ENCODE data around the gene WNK4. TPM values are rescaled to one million over a fixed set of nuclear protein-coding genes. Genes with fewer than 3 reads are reported as not detected.

The WNK4 gene
- total and polyA plus RNA-seq, 9 of the 15 experiments (the other 6 are each of a cell fraction or from before 2014, with no cell fraction given), result 0.32 to 25.8 (median 4.5) TPM

GRCh38 chr17:42743595-42744282 is 36.7 kb upstream of the WNK4 start (continued):
- TF ChIP-seq ZNF395 (CRISPR knock-in tag; IDR thresholded peaks at IDR 0.05) (no peak; the same call in 1 of the 2 replicates), JUNB (CRISPR knock-in tag; conservative IDR thresholded peaks at IDR 0.05) (no peak), PPARD (CRISPR knock-in tag; IDR thresholded peaks at IDR 0.05) (no peak), ETV5 (CRISPR knock-in tag; IDR thresholded peaks at IDR 0.05; ENCODE audit: low read depth) (no peak), ATF3 (IDR thresholded peaks at IDR 0.05) (no peak), ATF3 (CRISPR knock-in tag; conservative IDR thresholded peaks at IDR 0.05) (no peak), ZNF778 (CRISPR knock-in tag; IDR thresholded peaks at IDR 0.05) (no peak), SRSF9 (IDR thresholded peaks at IDR 0.05; ENCODE audit: borderline replicate concordance, low read depth, low read length) (no peak), OTX1 (CRISPR knock-in tag; IDR thresholded peaks at IDR 0.05) (no peak), SRSF1 (IDR thresholded peaks at IDR 0.05; ENCODE audit: low read depth, low read length) (no peak), HES1 (IDR thresholded peaks at IDR 0.05; ENCODE audit: low read depth) (peak; percentile 59; the same call in 1 of the 2 replicates), TFE3 (CRISPR knock-in tag; IDR thresholded peaks at IDR 0.05) (no peak), CREM (IDR thresholded peaks at IDR 0.05; ENCODE audit: low read depth) (no peak), RAD21 (CRISPR knock-in tag; conservative IDR thresholded peaks at IDR 0.05 in 1 of 2, IDR thresholded peaks at IDR 0.05 in 1 of 2) (peak in 1 of 2 experiments; percentile 12; a peak in 1 of 4 replicates), E4F1 (CRISPR knock-in tag; IDR thresholded peaks at IDR 0.05; ENCODE audit: borderline replicate concordance) (no peak), TAL1 (IDR thresholded peaks at IDR 0.05) (peak; percentile 95), ZFX (CRISPR knock-in tag; IDR thresholded peaks at IDR 0.05) (no peak), NR3C1 (CRISPR knock-in tag; IDR thresholded peaks at IDR 0.05) (no peak), HDAC1 (IDR thresholded peaks at IDR 0.05) (peak; percentile 69 to 75; a peak in 3 of 4 replicates), MBD2 (IDR thresholded peaks at IDR 0.05; ENCODE audit: borderline replicate concordance, low read depth) (peak; percentile 62; the same call in 1 of the 2 replicates), ZNF436 (CRISPR knock-in tag; IDR thresholded peaks at IDR 0.05) (no peak), SAFB2 (IDR thresholded peaks at IDR 0.05; ENCODE audit: borderline replicate concordance, low read depth, low read length, severe bottlenecking) (no peak)

All from K562 (cell line).